Dermis blood vessel endothelial cell (primary cell): ENCODE data around the gene BDNF. TPM values are rescaled to one million over a fixed set of nuclear protein-coding genes. Genes with fewer than 3 reads are reported as not detected.

Experiments used
- DNase-seq: peaks from one replicate; pipeline ENCODE4 v3.0.0; 2010
- total RNA-seq: library from RNA; depleted of rRNA; stranded (reverse); fragments of >200 nt; gene quantifications from 2 replicates; pipeline ENCODE4 v1.2.3, GENCODE V29; 2014

BDNF gene
- total RNA-seq, 1 donor from 2014 or later: 0.85 TPM

DNA sequence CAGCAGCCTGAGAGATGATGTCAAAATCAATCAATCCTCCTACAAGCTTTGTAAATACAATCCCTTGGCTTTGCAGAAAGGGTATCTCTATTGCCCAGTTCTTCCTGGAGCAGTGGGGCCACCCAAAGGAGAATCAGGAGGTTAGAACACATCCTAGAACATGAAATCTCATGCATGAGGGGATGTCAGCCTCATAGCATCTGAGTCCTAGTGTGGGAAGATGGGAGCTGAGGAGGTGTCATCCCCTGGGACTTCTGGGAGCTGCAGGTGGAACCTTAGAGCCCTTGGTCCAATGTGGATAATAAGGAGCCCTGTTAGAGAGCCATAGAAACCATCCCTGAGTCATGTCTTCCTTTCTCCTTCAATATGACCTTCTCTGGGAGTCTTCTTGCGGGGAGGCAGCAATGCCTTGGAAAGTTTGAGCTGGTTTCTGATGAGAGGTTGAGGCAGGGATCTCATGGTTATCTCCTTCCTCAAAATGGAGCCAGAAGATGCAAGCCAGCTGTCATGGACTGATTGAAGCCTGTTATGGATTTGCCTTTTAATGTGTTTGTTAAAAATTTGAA lies 74.8 kb downstream of the BDNF start:
- DNase-seq: no peak

- DNase-seq: no peak
Measured at GRCh38 chr11:27623945-27624523, 76.2 kb downstream of the BDNF start.

- no peak for DNase-seq
Measured at GRCh38 chr11:27622541-27623300, 77.5 kb downstream of the BDNF start.

DNA sequence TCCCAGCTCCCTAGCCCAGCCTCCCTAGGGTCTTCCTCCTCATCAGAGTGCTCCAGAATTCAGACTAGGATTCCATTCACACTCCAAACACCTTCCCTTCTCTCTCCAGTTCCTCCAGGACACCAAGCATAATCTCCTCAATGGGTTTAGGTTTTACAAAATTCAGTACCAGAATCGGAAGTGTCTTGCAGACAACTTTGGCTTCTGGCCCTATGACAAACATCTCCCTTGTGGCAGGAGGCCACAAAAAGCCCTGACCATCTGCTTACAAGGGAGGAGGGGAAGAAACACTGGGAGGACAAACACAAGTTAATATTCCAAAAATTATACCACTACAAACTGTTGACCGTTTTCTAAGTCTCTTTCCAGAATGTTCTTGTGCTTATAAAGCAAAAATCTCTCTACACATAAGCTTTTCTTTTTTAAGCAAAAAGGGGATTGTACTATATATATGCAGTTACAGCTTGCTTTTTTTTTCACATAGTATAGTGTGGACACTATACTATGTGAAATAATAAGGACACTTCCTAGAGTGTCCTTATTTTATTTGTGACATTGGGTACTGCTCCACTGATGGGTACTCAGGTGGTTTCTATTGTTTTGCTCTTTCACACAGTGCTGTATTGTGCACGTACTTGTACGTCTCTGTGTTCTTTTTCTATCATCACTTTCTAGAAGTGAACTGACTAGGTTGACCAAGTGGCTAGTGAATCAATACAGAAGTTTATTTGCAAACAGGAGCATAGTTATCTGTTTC lies 78.7 kb downstream of the BDNF start:
- no peak for DNase-seq

- no peak for DNase-seq
Measured at GRCh38 chr11:27619763-27620335, 80.4 kb downstream of the BDNF start.

DNA sequence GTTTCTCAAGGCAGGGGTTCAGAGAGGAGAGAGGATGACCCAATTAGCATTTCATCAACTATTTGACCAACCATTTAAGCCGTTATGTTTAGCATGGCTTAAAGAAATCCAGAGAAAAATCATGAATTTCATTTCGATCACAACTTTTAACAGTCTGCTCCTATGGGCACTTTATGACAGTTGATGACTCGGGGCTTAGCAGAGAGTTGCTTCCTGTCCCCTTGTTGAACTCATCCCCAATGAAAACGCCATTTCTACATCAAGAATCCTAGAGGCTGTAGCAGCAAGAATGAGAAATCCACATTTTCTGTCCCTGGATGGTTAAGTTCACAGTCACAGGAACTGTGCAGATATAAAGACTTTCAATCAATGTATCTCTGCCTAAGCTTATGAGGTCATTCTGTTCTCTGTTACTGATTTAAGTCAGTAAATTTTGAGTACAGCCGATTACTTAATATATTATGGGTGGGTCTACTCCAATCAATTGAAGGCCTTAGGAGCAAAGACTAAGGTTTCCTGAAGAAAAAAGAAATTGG lies 81.1 kb downstream of the BDNF start:
- DNase-seq: no peak

- DNase-seq: no peak
Measured at GRCh38 chr11:27618281-27618915, 81.9 kb downstream of the BDNF start.

- DNase-seq: no peak
Measured at GRCh38 chr11:27616711-27617110, 83.5 kb downstream of the BDNF start.

- no peak for DNase-seq
Measured at GRCh38 chr11:27615833-27616232, 84.4 kb downstream of the BDNF start.

- no peak for DNase-seq
Measured at GRCh38 chr11:27614092-27614491, 86.2 kb downstream of the BDNF start.

DNA sequence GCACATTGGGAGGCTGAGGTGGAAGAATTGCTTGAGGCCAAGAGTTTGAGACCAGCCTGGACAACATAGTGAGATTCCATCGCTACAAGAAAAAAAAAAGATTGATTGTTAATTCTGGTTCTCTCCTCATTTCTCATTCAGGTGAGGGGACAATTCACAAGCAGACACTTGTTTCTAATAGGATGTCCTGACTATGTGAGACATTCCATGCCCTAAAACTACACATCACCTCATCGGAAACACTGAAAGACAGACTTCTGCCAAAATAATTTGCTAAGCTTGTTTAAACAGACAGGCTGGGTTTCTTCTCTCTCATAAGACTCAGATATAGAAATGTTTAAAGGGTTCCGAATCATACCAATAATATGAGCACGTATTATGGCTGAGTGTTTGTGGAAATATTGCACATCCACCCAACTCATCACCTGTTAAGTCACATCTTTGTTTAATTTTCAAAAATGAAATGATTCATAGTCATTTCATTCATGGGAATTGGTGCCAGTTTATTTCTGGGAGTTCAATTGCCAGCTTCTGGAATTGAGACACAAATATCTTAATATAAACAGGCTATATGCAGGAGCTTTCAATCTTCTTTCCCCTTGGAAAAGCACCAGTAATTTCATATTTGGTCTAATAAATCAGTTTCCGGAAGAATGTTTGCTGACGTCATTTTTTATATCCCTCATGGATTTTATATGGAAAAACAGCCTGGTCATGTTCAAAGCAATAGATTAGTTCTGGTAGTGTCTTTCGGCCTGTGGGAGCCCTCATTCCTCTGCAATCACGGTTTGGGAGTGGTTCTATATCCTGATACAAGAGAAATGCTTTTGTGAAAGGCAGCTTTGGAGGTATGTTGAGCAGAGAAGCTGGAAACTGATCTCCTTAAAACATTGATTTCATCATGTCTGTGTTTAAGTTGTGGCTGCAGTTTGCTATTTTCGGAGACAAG lies 87.0 kb downstream of the BDNF start:
- no peak for DNase-seq

- no peak for DNase-seq
Measured at GRCh38 chr11:27611947-27612455, 88.3 kb downstream of the BDNF start.

DNA sequence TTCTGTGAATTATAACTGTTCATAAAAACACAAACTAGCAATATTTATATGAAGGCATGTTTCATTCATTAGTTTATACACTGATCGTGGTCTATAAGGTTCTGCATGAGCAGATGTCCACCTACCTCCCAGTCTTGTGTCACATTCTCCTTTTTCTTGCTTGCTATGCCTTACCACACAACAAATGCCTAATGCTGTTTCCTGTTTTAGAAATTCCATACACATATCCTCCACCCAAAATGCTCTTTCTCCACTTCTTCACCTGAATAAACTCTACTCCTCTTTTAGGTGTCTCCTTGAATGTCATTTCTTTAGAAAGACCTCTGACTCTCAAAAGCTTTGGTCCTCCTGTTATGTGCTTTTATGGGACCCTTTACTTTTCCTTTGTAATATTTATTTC lies 88.9 kb downstream of the BDNF start:
- no peak for DNase-seq

GRCh38 chr11:27610946-27611345 lies 89.3 kb downstream of the BDNF start:
- DNase-seq: no peak

DNA sequence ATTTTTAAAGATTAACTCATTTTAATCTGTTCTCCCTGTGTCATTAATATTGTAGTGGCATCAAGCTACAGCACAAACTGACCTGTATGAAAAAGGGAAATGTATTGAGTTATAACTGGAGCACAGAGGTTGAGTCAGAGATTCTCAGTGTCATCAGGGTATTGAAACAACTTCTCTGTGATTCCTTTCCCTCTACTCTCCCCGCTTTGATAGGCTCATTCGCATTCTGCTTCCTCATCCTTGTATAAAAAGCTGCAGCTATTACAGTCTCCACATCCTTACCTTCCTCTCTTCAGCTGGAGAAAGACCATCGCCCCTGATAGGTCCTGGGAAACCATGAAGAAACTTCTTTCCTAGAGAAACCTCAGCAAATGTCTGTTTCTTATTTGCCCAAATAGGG lies 90.0 kb downstream of the BDNF start:
- DNase-seq: no peak

GRCh38 chr11:27608951-27609350 lies 91.3 kb downstream of the BDNF start:
- no peak for DNase-seq

DNA sequence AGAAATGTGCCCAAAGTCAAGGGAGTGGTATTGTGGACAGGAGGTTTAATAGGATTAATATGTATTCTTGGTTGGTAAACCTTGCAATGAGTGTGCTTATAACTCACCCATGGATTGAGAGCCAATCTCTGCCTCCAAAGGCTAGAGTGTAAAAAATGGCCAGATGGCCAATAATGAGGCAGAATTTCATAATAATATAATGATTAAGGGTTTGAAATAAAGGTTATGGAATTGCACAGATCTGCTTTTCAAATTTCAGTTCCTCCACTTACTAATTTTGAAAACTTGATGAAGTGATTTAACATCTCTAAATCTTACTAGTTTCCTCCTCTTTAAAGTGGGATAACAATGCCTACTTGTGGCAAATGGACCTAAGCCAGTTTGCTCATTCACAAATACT lies 94.8 kb downstream of the BDNF start:
- no peak for DNase-seq
